SK-N-SH treated with all-trans-retinoic acid at 6 μM for 48 hours (cell line): ENCODE data around the gene FIBCD1.

Source experiments
- ATAC-seq: fragments of 200-7000 bp; cut with Tn5 transposase; 3 replicates; pipeline ENCODE4 v1.9.1; 2020; ENCODE audit warnings: mild to moderate bottlenecking, moderate library complexity
- BACH2 ChIP-seq: fragments of 250-450 bp; sonication (Bioruptor Pico); IDR thresholded peaks from 2 replicates; pipeline ENCODE4 v1.9.0; 2021; ENCODE audit warnings: mild to moderate bottlenecking, borderline replicate concordance
- CSDC2 ChIP-seq: fragments of 250-450 bp; sonication (Bioruptor Pico); IDR thresholded peaks from 2 replicates; pipeline ENCODE4 v1.5.0; 2020; ENCODE audit warnings: mild to moderate bottlenecking, moderate library complexity
- ESRRG ChIP-seq: fragments of 250-450 bp; sonication (Bioruptor Pico); IDR thresholded peaks from 2 replicates; pipeline ENCODE4 v1.6.1; 2021; ENCODE audit warnings: mild to moderate bottlenecking
- ISL1 ChIP-seq: fragments of 250-450 bp; sonication (Bioruptor Pico); IDR thresholded peaks from 2 replicates; pipeline ENCODE4 v2.1.2; 2022; ENCODE audit warnings: mild to moderate bottlenecking, moderate library complexity
- OSR1 ChIP-seq: fragments of 250-450 bp; sonication (Bioruptor Pico); IDR thresholded peaks from 2 replicates; pipeline ENCODE4 v1.8.0; 2022; ENCODE audit warnings: moderate library complexity, mild to moderate bottlenecking, inconsistent platforms
- PPARA ChIP-seq: fragments of 250-450 bp; sonication (Bioruptor Pico); IDR thresholded peaks from 2 replicates; pipeline ENCODE4 v1.5.0; 2020; ENCODE audit warnings: mild to moderate bottlenecking, borderline replicate concordance
- RARB ChIP-seq: fragments of 250-450 bp; sonication (Bioruptor Pico); IDR thresholded peaks from 2 replicates; pipeline ENCODE4 v1.8.0; 2021; ENCODE audit warnings: mild to moderate bottlenecking, moderate library complexity
- SNAI2 ChIP-seq: fragments of 250-450 bp; sonication (Bioruptor Pico); IDR thresholded peaks from 2 replicates; pipeline ENCODE4 v1.5.0; 2020; ENCODE audit warnings: mild to moderate bottlenecking, moderate library complexity
- TCF4 ChIP-seq: fragments of 250-450 bp; sonication (Bioruptor Pico); IDR thresholded peaks from 2 replicates; pipeline ENCODE4 v1.8.0; 2021; ENCODE audit warnings: mild to moderate bottlenecking, moderate library complexity, borderline replicate concordance
- TOX ChIP-seq: fragments of 250-450 bp; sonication (Bioruptor Pico); IDR thresholded peaks from 2 replicates; pipeline ENCODE4 v1.8.0; 2021; ENCODE audit warnings: mild to moderate bottlenecking, moderate library complexity, borderline replicate concordance
- ZC3H10 ChIP-seq: fragments of 250-450 bp; sonication (Bioruptor Pico); IDR thresholded peaks from 2 replicates; pipeline ENCODE4 v1.5.1; 2021; ENCODE audit warnings: mild to moderate bottlenecking, moderate library complexity
- ZFP3 ChIP-seq: fragments of 250-450 bp; sonication (Bioruptor Pico); IDR thresholded peaks from 2 replicates; pipeline ENCODE4 v1.5.0; 2020; ENCODE audit warnings: mild to moderate bottlenecking, moderate library complexity
- ZFP30 ChIP-seq: fragments of 450-650 bp; formaldehyde crosslinking; IDR thresholded peaks from 2 replicates; pipeline ENCODE4 v1.5.0; 2022; ENCODE audit warnings: mild to moderate bottlenecking, moderate library complexity
- ZNF565 ChIP-seq: fragments of 450-650 bp; formaldehyde crosslinking; conservative IDR thresholded peaks from 2 replicates; pipeline ENCODE4 v1.5.0; 2020; ENCODE audit warnings: low read depth, mild to moderate bottlenecking, moderate library complexity
- ZNF70 ChIP-seq: fragments of 450-650 bp; formaldehyde crosslinking; IDR thresholded peaks from 2 replicates; pipeline ENCODE4 v1.5.0; 2020; ENCODE audit warnings: mild to moderate bottlenecking, moderate library complexity
- ZNF8 ChIP-seq: fragments of 450-650 bp; formaldehyde crosslinking; IDR thresholded peaks from 2 replicates; pipeline ENCODE4 v1.5.0; 2020; ENCODE audit warnings: mild to moderate bottlenecking, moderate library complexity
- TF ChIP-seq, protein P1 (sequence below): fragments of 250-450 bp; sonication (Bioruptor Pico); IDR thresholded peaks from 2 replicates; pipeline ENCODE4 v1.5.1; 2020; ENCODE audit warnings: low read depth, mild to moderate bottlenecking, moderate library complexity
- TF ChIP-seq, protein P2 (sequence below): fragments of 250-450 bp; sonication (Bioruptor Pico); IDR thresholded peaks from 2 replicates; pipeline ENCODE4 v1.8.0; 2020; ENCODE audit warnings: mild to moderate bottlenecking, moderate library complexity, borderline replicate concordance
- TF ChIP-seq, protein P3 (sequence below): fragments of 250-450 bp; sonication (Bioruptor Pico); IDR thresholded peaks from 2 replicates; pipeline ENCODE4 v1.5.0; 2020; ENCODE audit warnings: mild to moderate bottlenecking, moderate library complexity
- TF ChIP-seq, protein P4 (sequence below): fragments of 250-450 bp; sonication (Bioruptor Pico); IDR thresholded peaks from 2 replicates; pipeline ENCODE4 v1.8.0; 2021; ENCODE audit warnings: low read depth, mild to moderate bottlenecking, moderate library complexity, borderline replicate concordance
- TF ChIP-seq, protein P5 (sequence below): fragments of 250-450 bp; sonication (Bioruptor Pico); IDR thresholded peaks from 2 replicates; pipeline ENCODE4 v1.5.1; 2021; ENCODE audit warnings: mild to moderate bottlenecking, moderate library complexity

Gene FIBCD1

DNA sequence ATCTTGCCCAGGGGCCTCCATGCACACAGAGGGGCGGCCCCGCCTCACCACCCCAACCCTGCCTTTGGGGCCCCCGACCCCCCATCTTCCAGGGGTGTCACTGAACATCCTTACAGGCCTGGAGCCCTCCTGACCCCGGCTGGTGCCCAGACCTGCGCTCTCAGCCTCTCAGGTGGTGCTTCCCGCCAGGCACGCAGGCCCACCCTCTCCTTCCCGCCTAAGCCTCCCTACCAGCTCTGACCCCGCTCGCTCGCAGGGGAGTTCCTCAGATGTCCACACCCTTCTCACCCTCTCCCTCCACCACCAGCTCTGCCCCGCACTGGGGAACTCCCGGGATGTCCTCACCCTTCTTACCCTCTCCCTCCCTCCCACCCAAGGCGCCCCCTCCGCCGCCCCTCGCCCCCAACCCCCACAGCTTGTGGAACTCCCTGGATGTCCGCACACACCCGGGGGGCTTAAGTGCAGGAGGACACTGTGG lies 30.1 kb downstream of the FIBCD1 start (continued):
- TF ChIP-seq, protein P1, sequence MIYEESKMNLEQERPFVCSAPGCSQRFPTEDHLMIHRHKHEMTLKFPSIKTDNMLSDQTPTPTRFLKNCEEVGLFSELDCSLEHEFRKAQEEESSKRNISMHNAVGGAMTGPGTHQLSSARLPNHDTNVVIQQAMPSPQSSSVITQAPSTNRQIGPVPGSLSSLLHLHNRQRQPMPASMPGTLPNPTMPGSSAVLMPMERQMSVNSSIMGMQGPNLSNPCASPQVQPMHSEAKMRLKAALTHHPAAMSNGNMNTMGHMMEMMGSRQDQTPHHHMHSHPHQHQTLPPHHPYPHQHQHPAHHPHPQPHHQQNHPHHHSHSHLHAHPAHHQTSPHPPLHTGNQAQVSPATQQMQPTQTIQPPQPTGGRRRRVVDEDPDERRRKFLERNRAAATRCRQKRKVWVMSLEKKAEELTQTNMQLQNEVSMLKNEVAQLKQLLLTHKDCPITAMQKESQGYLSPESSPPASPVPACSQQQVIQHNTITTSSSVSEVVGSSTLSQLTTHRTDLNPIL (CRISPR knock-in tag), result no peak
- TF ChIP-seq TCF4 (CRISPR knock-in tag) (no peak), ISL1 (CRISPR knock-in tag) (no peak)
- TF ChIP-seq, protein P2, sequence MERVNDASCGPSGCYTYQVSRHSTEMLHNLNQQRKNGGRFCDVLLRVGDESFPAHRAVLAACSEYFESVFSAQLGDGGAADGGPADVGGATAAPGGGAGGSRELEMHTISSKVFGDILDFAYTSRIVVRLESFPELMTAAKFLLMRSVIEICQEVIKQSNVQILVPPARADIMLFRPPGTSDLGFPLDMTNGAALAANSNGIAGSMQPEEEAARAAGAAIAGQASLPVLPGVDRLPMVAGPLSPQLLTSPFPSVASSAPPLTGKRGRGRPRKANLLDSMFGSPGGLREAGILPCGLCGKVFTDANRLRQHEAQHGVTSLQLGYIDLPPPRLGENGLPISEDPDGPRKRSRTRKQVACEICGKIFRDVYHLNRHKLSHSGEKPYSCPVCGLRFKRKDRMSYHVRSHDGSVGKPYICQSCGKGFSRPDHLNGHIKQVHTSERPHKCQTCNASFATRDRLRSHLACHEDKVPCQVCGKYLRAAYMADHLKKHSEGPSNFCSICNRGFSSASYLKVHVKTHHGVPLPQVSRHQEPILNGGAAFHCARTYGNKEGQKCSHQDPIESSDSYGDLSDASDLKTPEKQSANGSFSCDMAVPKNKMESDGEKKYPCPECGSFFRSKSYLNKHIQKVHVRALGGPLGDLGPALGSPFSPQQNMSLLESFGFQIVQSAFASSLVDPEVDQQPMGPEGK, result no peak

DNA sequence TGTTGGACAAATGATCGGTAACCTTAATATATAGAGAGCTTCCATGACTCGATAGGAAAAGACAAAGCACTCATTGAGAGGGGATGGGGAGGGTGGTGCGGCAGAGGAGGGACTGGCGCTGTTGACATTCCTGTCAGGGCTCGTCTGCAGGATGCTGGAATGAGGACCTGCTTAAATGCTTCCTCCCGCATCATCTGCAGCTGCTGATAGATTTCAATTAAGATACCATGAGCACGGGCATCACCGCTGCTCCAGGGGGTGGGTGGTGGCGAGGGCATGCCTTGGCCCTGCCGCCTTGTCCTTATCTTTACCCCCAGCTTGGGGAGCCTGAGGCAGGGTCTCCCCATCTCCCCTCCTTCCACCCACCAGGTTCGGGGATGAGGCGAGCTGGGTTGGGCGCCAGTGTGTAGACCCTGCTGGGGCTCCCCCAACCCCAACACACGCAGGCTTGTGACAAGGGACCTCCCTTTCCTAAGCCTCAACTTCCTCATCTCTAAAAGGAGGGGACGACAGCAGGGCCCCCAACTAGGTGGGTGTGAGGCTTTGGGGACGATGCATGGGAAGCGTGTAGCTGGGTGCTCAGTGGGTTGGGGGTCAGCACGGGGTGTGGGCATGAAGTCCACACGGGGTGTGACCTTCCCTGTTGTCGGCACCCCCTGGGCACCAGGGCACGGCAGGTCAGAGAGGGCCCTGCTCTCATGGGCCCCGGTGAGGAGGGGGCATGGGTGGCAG lies 30.7 kb downstream of the FIBCD1 start:
- TF ChIP-seq ZNF70 (CRISPR knock-in tag), result no peak
- TF ChIP-seq, protein P3, sequence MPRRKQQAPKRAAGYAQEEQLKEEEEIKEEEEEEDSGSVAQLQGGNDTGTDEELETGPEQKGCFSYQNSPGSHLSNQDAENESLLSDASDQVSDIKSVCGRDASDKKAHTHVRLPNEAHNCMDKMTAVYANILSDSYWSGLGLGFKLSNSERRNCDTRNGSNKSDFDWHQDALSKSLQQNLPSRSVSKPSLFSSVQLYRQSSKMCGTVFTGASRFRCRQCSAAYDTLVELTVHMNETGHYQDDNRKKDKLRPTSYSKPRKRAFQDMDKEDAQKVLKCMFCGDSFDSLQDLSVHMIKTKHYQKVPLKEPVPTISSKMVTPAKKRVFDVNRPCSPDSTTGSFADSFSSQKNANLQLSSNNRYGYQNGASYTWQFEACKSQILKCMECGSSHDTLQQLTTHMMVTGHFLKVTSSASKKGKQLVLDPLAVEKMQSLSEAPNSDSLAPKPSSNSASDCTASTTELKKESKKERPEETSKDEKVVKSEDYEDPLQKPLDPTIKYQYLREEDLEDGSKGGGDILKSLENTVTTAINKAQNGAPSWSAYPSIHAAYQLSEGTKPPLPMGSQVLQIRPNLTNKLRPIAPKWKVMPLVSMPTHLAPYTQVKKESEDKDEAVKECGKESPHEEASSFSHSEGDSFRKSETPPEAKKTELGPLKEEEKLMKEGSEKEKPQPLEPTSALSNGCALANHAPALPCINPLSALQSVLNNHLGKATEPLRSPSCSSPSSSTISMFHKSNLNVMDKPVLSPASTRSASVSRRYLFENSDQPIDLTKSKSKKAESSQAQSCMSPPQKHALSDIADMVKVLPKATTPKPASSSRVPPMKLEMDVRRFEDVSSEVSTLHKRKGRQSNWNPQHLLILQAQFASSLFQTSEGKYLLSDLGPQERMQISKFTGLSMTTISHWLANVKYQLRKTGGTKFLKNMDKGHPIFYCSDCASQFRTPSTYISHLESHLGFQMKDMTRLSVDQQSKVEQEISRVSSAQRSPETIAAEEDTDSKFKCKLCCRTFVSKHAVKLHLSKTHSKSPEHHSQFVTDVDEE, result no peak
- TF ChIP-seq, protein P2, result no peak
- TF ChIP-seq, all 23 proteins: peak for 0
- no peak for ATAC-seq

DNA sequence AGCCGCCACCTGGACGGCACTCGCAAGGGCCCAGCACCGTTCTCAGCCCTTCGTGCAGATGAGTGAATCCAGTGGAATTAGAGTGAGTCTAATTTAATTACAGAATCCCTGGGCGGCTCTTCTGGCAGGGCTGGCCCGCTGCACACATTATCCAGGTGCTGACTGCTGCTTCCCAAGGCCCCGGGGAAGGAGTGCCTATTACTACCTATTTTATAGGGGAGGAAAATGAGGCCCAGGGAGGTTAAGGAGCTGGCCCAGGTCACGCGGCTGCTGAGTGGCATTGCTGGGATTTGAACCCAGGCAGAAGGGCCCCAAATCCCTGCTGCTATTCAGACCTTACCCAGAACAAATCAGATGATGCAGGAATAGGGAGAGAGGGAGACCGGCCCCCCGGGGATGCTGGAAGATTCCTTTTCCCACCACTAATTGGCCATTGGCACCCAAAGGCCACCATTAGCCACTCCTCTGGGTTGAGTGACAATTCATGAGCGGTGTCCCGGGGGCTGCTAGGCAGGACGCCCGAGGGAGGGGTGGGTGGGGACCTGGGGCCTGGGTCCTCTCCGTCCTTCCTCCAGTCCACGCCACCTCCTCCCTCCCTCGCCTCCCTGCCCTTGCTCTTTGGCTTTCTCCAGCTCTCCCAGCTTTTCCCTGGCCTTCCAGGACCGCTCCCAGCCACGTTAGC lies 32.2 kb downstream of the FIBCD1 start:
- ATAC-seq, result no peak
- no peak for TF ChIP-seq TCF4 (CRISPR knock-in tag)
- TF ChIP-seq, protein P1 (CRISPR knock-in tag), result no peak
- no peak for TF ChIP-seq ZFP30
- TF ChIP-seq ZC3H10 (CRISPR knock-in tag), result no peak
- TF ChIP-seq, protein P4, sequence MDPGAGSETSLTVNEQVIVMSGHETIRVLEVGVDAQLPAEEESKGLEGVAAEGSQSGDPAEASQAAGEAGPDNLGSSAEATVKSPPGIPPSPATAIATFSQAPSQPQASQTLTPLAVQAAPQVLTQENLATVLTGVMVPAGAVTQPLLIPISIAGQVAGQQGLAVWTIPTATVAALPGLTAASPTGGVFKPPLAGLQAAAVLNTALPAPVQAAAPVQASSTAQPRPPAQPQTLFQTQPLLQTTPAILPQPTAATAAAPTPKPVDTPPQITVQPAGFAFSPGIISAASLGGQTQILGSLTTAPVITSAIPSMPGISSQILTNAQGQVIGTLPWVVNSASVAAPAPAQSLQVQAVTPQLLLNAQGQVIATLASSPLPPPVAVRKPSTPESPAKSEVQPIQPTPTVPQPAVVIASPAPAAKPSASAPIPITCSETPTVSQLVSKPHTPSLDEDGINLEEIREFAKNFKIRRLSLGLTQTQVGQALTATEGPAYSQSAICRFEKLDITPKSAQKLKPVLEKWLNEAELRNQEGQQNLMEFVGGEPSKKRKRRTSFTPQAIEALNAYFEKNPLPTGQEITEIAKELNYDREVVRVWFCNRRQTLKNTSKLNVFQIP (CRISPR knock-in tag), result no peak
- TF ChIP-seq, protein P2, result no peak
- TF ChIP-seq CSDC2 (CRISPR knock-in tag), result no peak
- TF ChIP-seq SNAI2, result no peak
- TF ChIP-seq OSR1 (CRISPR knock-in tag), result no peak
- TF ChIP-seq ZFP3, result no peak
- no peak for TF ChIP-seq BACH2 (CRISPR knock-in tag)
- no peak for TF ChIP-seq RARB (CRISPR knock-in tag)
- no peak for TF ChIP-seq ISL1 (CRISPR knock-in tag)
- TF ChIP-seq PPARA (CRISPR knock-in tag), result no peak
- TF ChIP-seq, protein P5, sequence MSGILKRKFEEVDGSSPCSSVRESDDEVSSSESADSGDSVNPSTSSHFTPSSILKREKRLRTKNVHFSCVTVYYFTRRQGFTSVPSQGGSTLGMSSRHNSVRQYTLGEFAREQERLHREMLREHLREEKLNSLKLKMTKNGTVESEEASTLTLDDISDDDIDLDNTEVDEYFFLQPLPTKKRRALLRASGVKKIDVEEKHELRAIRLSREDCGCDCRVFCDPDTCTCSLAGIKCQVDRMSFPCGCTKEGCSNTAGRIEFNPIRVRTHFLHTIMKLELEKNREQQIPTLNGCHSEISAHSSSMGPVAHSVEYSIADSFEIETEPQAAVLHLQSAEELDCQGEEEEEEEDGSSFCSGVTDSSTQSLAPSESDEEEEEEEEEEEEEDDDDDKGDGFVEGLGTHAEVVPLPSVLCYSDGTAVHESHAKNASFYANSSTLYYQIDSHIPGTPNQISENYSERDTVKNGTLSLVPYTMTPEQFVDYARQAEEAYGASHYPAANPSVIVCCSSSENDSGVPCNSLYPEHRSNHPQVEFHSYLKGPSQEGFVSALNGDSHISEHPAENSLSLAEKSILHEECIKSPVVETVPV (CRISPR knock-in tag), result no peak
- TF ChIP-seq ZNF8 (CRISPR knock-in tag), result no peak
- TF ChIP-seq ZNF565 (CRISPR knock-in tag), result no peak
- TF ChIP-seq ESRRG, result no peak
- no peak for TF ChIP-seq ZNF70 (CRISPR knock-in tag)
- no peak for TF ChIP-seq TOX (CRISPR knock-in tag)
